Activated naive CD4-positive, alpha-beta T cell treated with Interleukin-2 at 50 U/mL for 16 hours (primary cell): ENCODE measurements around the gene SNTG2.
"Not testable (repeated sequence)": the region's sequence is repeated elsewhere in the genome, so short reads cannot be mapped to it uniquely, and the experiment has no call there.

Experiments used
- DNase-seq: peaks from one replicate; pipeline ENCODE4 v3.0.0-alpha.2; 2020

SNTG2 gene

GRCh38 chr2:950080-950966 lies at the start of gene SNTG2:
Gene SNTG2 (plus strand): TSS chr2:950849. CDS start chr2:950997, 148 bp downstream.
- peak; percentile 49 for DNase-seq

GRCh38 chr2:902584-902983 lies 48.1 kb upstream of the SNTG2 start:
- no peak for DNase-seq

DNA sequence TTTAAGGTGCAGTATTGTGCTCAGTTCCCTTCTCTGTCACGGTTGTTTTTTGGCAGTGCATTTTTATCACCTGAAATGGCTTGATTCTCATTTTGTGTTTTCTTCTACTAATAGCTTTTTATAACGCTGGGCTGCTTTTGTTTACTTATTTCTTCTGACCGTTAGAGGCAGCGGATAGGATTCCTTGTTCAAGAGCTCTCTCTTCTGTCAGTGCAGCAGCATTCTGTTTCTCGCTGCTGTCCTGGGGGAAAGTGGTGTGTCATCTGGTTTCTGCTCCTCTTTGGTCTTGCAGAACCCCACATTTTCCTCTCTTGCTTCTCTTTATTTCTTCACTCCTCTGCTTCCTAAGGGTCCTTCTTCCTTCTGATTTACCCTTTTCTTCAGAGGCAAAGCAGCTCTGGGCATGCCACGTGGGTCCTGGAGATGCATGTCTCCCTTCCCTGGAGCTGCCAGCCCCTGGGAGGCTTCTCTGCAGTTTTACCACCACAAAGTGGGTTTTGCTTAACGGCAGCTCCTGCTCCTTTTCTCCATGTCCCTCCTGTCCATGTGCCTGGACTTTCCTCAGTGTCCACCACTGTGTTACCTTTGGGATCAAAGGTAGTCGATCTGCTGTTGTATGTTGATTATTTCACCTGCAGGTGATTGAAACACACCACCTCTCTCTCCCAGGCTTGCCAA lies 47.3 kb upstream of the SNTG2 start:
- no peak for DNase-seq

DNA sequence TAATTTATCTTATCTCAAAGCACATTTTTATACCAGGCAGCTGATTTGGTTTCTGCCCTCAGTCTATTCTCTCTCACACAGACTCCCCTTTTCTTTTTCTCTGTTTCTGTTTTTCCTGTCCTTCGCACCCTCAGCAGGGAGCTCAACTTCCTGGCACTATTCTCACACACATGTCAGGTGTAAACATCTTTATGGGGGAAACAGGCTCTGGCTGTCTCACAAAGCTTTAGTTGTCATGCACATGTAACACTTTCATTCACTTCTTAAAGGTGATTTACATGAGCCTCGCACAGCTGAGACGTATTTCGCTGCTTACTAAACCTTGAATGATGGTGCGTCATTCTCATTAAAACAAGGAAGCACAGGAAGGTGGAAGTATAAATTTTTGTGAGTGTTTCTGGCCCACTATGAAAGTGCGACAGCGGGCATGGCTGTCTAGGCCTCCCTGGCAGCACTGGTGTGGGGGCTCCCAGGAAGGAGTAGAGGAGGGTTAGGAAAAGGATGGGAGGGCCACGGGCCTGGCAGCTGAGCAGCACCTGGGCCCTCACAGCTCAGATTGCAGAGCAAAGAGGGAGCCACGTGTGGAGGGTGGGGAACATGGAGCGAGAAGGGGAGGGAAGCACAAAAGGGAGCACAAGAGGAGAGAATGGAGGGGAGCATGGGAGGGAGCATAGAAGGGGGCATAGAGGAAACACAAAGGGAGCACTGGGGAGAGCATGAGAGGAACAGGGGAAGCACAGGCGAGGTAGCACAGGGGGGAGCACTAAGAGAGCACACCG lies 46.2 kb upstream of the SNTG2 start:
- no peak for DNase-seq

- no peak for DNase-seq
Observed at GRCh38 chr2:905091-905832, 45.4 kb upstream of the SNTG2 start.

- DNase-seq, result no peak
Observed at GRCh38 chr2:905833-906140, 44.9 kb upstream of the SNTG2 start.

- no peak for DNase-seq
Observed at GRCh38 chr2:907706-908105, 42.9 kb upstream of the SNTG2 start.

DNA sequence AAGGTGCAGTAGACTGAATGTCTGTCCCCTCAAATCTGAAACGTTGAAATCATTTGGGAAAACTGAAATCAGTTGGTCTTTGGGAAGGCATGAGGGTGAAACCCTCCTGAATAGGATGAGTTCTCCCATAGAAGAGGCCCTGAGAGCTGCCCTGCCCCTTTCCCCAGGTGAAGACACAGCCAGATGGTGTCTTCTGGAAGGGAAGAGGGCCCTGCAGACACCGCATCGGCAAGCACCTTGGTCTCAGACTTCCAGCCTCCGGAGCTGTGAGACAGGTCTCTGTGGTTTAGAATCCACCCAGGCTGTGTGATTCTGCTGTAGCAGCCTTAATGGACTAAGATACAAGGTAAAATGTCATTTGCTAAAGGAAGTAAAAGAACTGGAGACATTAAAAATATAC lies 42.1 kb upstream of the SNTG2 start:
- no peak for DNase-seq

DNA sequence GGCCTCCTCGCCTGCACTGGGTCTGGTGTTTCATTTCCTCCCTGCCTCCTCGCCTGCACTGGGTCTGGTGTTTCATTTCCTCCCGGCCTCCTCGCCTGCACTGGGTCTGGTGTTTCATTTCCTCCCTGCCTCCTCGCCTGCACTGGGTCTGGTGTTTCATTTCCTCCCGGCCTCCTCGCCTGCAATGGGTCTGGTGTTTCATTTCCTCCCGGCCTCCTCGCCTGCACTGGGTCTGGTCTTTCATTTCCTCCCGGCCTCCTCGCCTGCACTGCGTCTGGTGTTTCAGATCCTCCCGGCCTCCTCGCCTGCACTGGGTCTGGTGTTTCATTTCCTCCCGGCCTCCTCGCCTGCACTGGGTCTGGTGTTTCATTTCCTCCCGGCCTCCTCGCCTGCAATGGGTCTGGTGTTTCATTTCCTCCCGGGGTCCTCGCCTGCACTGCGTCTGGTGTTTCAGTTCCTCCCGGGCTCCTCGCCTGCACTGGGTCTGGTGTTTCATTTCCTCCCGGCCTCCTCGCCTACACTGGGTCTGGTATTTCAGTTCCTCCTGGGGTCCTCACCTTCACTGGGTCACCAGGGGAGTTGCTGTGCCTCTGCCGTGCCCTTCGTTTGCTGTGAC lies 40.8 kb upstream of the SNTG2 start:
- DNase-seq, result not testable (repeated sequence)

DNA sequence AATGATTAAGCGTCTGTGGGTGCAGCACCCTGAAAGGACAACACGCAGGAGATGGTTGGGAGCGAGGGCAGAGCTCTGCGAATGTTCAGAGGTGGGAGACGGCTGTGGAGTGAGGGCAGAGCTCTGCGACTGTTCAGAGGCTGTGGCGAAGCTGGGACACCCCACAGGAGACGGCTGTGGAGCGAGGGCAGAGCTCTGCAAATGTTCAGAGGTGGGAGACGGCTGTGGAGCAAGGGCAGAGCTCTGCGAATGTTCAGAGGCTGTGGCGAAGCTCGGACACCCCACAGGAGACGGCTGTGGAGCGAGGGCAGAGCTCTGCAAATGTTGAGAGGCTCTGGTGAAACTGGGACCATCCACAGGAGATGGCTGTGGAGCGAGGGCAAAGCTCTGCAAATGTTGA lies 40.0 kb upstream of the SNTG2 start:
- no peak for DNase-seq

DNA sequence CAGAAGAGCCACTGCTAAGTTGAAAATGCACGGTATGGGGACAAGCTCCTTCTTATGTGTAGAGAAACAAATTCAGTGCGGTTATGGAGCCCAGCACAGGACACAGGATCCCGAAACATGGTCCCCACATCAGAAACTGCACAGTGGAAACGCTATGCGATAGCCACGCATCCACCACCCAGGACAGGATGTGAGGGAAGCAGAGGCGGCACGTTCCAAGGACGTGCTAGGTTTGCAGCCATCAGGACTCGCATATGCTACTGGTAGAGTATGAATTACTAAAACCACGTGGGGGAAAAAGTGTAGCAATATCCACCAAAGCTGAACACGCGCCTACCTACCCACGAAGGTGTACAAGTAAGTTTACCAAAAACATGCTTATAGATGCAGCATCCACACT lies 34.7 kb upstream of the SNTG2 start:
- no peak for DNase-seq

DNA sequence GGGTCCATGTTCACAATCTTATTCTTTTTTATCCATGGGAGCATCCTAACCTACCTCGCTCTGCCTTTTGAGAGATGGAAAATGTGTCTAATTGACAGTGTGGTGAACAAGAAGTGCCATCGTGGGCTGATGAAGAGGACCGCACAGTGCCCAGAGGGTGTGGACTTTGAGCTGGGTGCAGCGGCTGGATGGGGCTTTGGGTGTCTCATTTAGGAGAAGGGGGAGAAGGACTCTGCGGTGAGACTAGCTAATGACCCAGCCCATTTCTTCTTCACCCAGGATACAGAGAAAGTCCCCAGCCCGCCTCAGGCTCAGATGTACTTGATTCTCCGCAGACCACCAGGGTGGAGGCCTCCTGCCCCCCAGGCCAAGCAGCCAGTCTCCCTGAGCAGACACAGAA lies 33.7 kb upstream of the SNTG2 start:
- DNase-seq, result no peak

DNA sequence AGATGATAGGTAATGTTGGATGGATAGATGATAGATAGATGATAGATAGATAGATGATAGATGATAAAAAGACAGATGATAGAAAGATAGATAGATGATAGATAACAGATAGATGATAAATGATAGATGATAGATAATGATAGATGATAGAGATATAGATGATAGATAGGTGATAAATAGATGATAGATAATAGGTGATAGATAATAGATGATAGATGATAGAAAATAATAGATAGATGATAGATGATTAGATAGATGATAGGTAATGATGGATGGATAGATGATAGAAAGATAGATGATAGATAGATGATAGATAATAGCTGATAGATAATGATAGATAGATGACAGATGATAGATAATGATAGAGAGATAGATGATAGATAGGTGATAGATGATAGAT lies 31.0 kb upstream of the SNTG2 start:
- DNase-seq, result no peak

- DNase-seq, result no peak
Observed at GRCh38 chr2:920573-920972, 30.1 kb upstream of the SNTG2 start.

DNA sequence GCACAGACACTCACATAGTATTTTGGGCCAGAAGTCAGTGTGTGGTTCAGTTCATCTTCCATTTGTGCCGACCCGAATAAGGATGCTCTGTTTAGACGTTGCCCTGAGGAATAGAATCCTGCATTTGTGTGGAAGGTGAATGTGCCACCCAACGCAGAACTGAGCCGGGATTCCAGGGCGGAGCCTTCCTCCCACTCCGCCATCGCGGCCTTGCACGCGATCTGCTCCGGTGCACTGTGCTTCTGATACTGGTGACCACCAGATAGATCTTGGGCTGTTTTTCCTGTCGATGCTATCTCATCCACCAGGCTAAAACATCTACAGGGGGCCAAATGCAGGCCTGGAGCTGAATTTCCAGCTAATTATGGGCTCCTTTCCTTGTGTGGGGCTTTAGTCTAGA lies 29.6 kb upstream of the SNTG2 start:
- DNase-seq, result no peak

- no peak for DNase-seq
Observed at GRCh38 chr2:922185-922584, 28.5 kb upstream of the SNTG2 start.

DNA sequence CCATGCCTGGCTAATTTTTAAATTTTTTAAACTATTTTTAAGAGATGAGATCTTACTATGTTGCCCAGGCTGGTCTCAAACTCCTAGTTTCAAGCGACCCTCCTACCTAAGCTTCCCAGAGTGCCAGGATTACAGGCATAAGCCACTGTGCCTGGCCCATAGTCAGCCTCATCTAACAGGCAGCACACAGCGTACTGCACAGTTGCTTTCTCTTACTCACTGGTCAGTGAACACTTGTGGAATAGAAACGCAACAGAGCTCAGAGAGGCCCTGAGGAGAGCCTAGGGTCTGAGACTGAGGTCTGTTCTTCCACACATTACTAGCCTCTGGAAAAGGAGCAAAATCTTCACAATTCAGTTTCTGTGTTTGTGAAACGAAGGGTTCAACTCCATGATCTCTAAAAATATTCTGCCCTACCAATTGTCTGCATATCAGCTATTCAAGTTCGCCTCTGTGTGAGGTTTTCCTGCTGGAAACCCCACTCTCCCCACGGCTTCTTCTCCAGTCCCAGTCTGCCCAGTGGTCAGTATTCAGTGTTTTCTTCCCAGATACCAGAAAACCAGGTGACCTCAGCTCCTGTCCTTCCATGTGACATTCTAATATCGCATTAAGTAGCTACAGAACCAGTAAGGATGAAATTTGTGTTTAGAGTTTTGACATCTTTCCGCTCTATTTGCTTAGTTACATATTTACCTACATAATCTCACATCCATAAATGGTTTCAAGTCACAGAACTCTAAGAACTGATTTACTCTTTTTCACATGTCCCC lies 26.6 kb upstream of the SNTG2 start:
- DNase-seq, result no peak

GRCh38 chr2:924701-925100 lies 25.9 kb upstream of the SNTG2 start:
- no peak for DNase-seq

GRCh38 chr2:925309-925708 lies 25.3 kb upstream of the SNTG2 start:
- DNase-seq, result no peak

GRCh38 chr2:925711-926110 lies 24.9 kb upstream of the SNTG2 start:
- DNase-seq, result no peak

GRCh38 chr2:926259-926793 lies 24.3 kb upstream of the SNTG2 start:
- DNase-seq, result no peak

GRCh38 chr2:926896-927295 lies 23.8 kb upstream of the SNTG2 start:
- no peak for DNase-seq
